Mesothelial cell of epicardium (in vitro differentiated cells): Measurements from ENCODE around the gene ZNF282. TPM values are rescaled to one million over a fixed set of nuclear protein-coding genes. Genes with fewer than 3 reads are reported as not detected.
A peak's percentile ranks its signal among the peaks of the same experiment; 100 is the strongest.

Experiments
- DNase-seq, 2 experiments: peaks; one replicate each; pipeline ENCODE4 v3.0.0; 2021; ENCODE audit warnings: low spot score in 2 of 2; ENCODE audit not compliant: unreplicated experiment in 2 of 2
- H3K27ac Mint-ChIP-seq: 2 replicates; pipeline ENCODE4 v1.8.0; 2021; ENCODE audit warnings: mixed read lengths
- H3K27me3 Mint-ChIP-seq: 2 replicates; pipeline ENCODE4 v1.8.0; 2021; ENCODE audit warnings: low read depth, mixed read lengths
- H3K36me3 Mint-ChIP-seq: 2 replicates; pipeline ENCODE4 v1.8.0; 2021; ENCODE audit warnings: mixed read lengths
- H3K4me1 Mint-ChIP-seq: 2 replicates; pipeline ENCODE4 v1.8.0; 2021; ENCODE audit warnings: mixed read lengths
- H3K4me3 Mint-ChIP-seq: 2 replicates; pipeline ENCODE4 v1.8.0; 2021; ENCODE audit warnings: mild to moderate bottlenecking, moderate library complexity, mixed read lengths
- H3K9me3 Mint-ChIP-seq: 2 replicates; pipeline ENCODE4 v1.8.0; 2021; ENCODE audit warnings: mixed read lengths
- CTCF ChIP-seq: fragments of 200-600 bp; sonication (generic); IDR thresholded peaks from one replicate; pipeline ENCODE4 v1.5.0; 2021; ENCODE audit warnings: antibody characterized with exemption; ENCODE audit not compliant: unreplicated experiment
- total RNA-seq: library from RNA; stranded (reverse); gene quantifications from 3 replicates; pipeline ENCODE4 v1.2.1, GENCODE V29; 2021

The ZNF282 gene
- total RNA-seq, 1 donor from 2014 or later = 47.0 TPM

GRCh38 chr7:149181450-149181790 is 13.9 kb upstream of the ZNF282 start:
- no peaks in the 10 kb centered on the region for H3K9me3 Mint-ChIP-seq
- H3K27me3 Mint-ChIP-seq = no peaks in the 10 kb centered on the region
- peak overlapping the region; percentile 77 for H3K27ac Mint-ChIP-seq
- no peak for DNase-seq
- peaks cover 20% of the 10 kb centered on the region for H3K4me1 Mint-ChIP-seq
- TF ChIP-seq CTCF = no peak
- no peak overlapping the region for H3K4me3 Mint-ChIP-seq
- peaks cover 36% of the 10 kb centered on the region for H3K36me3 Mint-ChIP-seq

GRCh38 chr7:149184274-149184673 is 11.1 kb upstream of the ZNF282 start:
- H3K27ac Mint-ChIP-seq = no peak overlapping the region
- no peak for TF ChIP-seq CTCF
- no peaks in the 10 kb centered on the region for H3K27me3 Mint-ChIP-seq
- H3K36me3 Mint-ChIP-seq = peaks cover 15% of the 10 kb centered on the region
- no peaks in the 10 kb centered on the region for H3K9me3 Mint-ChIP-seq
- DNase-seq = no peak
- peaks cover 31% of the 10 kb centered on the region for H3K4me1 Mint-ChIP-seq
- H3K4me3 Mint-ChIP-seq = no peak overlapping the region

GRCh38 chr7:149188213-149188612 is 7.1 kb upstream of the ZNF282 start:
- Mint-ChIP-seq H3K4me1 (peaks cover 11% of the 10 kb centered on the region), H3K9me3 (no peaks in the 10 kb centered on the region), H3K27me3 (peaks cover 16% of the 10 kb centered on the region), H3K36me3 (peaks cover 4% of the 10 kb centered on the region), H3K4me3 (no peak overlapping the region), H3K27ac (peak overlapping the region; percentile 41)
- TF ChIP-seq CTCF = no peak
- no peak for DNase-seq

- TF ChIP-seq CTCF = no peak
- Mint-ChIP-seq H3K36me3 (peaks cover 2% of the 10 kb centered on the region), H3K27me3 (peaks cover 16% of the 10 kb centered on the region), H3K4me3 (no peak overlapping the region), H3K27ac (peak overlapping the region; percentile 41), H3K4me1 (peaks cover 11% of the 10 kb centered on the region), H3K9me3 (no peaks in the 10 kb centered on the region)
- DNase-seq = no peak
Measured at GRCh38 chr7:149188637-149189259, 6.6 kb upstream of the ZNF282 start.

DNA sequence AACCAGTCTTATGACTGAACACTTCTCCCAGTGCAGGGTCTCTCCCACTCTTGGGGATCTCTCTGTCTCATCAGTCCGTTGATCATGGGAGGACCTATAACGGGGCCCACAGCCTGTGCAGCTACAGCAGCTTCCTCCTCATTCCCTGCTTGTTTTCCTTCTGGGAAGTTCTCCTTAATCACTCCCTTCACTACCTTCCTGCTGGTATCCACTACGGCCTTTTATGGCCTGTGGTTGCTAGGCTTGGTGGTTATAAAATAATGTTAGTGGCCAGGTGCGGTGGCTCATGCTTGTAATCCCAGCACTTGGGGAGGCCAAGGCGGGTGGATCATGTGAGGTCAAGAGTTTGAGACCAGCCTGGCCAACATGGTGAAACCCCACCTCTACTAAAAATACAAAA is 3.5 kb upstream of the ZNF282 start:
- H3K4me3 Mint-ChIP-seq = no peak overlapping the region
- H3K36me3 Mint-ChIP-seq = no peaks in the 10 kb centered on the region

More for the DNA sequence above, 3.5 kb upstream of the ZNF282 start:
- H3K27ac Mint-ChIP-seq = no peak overlapping the region
- H3K27me3 Mint-ChIP-seq = peaks cover 16% of the 10 kb centered on the region
- peaks cover 22% of the 10 kb centered on the region for H3K4me1 Mint-ChIP-seq
- no peak for DNase-seq
- TF ChIP-seq CTCF = no peak
- H3K9me3 Mint-ChIP-seq = no peaks in the 10 kb centered on the region
